PFSK-1 (cell line): ENCODE measurements around the gene ZBTB32.

Experiments used
- POLR2AphosphoS5 ChIP-seq: IDR thresholded peaks from 2 replicates; pipeline ENCODE4 v1.6.1; 2012; ENCODE audit warnings: low read depth, mild to moderate bottlenecking, control low read depth, low read length, moderate library complexity
- SIN3A ChIP-seq: IDR thresholded peaks from 2 replicates; pipeline ENCODE4 v1.6.1; 2012; ENCODE audit warnings: mild to moderate bottlenecking, low read length, moderate library complexity, borderline replicate concordance; ENCODE audit not compliant: insufficient read depth
- TAF1 ChIP-seq: IDR thresholded peaks from 2 replicates; pipeline ENCODE4 v1.6.1; 2012; ENCODE audit warnings: low read length, control low read depth, borderline replicate concordance; ENCODE audit not compliant: insufficient read depth
- TF ChIP-seq, protein P1 (sequence below), 2 experiments: IDR thresholded peaks; 2 replicates each; pipeline versions ENCODE4 v1.6.1 to v1.8.0; 2011 to 2012; ENCODE audit warnings: low read depth in 2 of 2, low read length in 2 of 2, control low read depth in 1 of 2, inconsistent platforms in 1 of 2, mild to moderate bottlenecking in 1 of 2, moderate library complexity in 1 of 2; ENCODE audit not compliant: insufficient read depth in 1 of 2

DNA sequence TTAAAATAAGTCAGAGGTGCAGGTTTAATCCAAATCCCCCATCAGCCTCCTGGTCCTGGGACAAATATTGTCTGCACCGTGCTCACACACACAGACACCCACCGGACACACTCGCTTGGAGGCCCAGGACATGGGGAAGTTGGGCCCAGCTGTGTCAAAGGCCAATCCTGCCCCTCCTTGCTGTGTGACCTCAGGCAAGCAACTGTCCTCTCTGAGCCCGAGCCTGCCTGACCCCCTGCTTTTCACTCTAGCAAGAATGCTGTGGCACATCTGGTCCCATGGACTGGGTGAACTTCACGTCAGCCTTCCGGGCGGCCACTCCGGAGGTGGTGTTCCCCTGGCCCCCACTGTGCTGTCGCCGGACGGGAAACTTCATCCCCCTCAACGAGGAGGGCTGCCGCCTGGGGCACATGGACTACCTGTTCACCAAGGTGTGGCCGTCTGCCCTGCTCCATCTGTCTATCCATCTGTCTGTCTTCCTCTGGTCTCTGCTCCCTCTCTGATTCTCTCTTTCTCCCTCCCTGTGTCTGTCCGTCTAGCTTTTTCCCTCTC, 28.7 kb upstream of the ZBTB32 start:
- no peak for TF ChIP-seq TAF1
- no peak for TF ChIP-seq SIN3A
- TF ChIP-seq POLR2AphosphoS5, result no peak
- TF ChIP-seq, protein P1, sequence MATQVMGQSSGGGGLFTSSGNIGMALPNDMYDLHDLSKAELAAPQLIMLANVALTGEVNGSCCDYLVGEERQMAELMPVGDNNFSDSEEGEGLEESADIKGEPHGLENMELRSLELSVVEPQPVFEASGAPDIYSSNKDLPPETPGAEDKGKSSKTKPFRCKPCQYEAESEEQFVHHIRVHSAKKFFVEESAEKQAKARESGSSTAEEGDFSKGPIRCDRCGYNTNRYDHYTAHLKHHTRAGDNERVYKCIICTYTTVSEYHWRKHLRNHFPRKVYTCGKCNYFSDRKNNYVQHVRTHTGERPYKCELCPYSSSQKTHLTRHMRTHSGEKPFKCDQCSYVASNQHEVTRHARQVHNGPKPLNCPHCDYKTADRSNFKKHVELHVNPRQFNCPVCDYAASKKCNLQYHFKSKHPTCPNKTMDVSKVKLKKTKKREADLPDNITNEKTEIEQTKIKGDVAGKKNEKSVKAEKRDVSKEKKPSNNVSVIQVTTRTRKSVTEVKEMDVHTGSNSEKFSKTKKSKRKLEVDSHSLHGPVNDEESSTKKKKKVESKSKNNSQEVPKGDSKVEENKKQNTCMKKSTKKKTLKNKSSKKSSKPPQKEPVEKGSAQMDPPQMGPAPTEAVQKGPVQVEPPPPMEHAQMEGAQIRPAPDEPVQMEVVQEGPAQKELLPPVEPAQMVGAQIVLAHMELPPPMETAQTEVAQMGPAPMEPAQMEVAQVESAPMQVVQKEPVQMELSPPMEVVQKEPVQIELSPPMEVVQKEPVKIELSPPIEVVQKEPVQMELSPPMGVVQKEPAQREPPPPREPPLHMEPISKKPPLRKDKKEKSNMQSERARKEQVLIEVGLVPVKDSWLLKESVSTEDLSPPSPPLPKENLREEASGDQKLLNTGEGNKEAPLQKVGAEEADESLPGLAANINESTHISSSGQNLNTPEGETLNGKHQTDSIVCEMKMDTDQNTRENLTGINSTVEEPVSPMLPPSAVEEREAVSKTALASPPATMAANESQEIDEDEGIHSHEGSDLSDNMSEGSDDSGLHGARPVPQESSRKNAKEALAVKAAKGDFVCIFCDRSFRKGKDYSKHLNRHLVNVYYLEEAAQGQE (IDR thresholded peaks at IDR 0.05; ENCODE audit: insufficient read depth in 1 of 2, low read depth in 2 of 2, low read length in 2 of 2), result no peak
